Measurements from ENCODE around the gene SLC24A1. TPM values are rescaled to one million over a fixed set of nuclear protein-coding genes. Genes with fewer than 3 reads are reported as not detected.

The SLC24A1 gene
- total RNA-seq, 2 experiments from 2014 or later = 4.2 to 4.3 TPM

- Mint-ChIP-seq H3K27me3 (no peaks in the 10 kb centered on the region), H3K4me3 (no peak overlapping the region), H3K9me3 (ENCODE audit: low read depth) (no peaks in the 10 kb centered on the region), H3K4me1 (no peaks in the 10 kb centered on the region), H3K27ac (no peak overlapping the region), H3K36me3 (peaks cover 29% of the 10 kb centered on the region)
- ATAC-seq = no peak
- CTCF ChIA-PET = no interaction called here
- DNase-seq = no peak
Measured at GRCh38 chr15:65676123-65676522, 54.4 kb downstream of the SLC24A1 start.

- H3K36me3 Mint-ChIP-seq = peaks cover 19% of the 10 kb centered on the region
- ATAC-seq = no peak
Measured at GRCh38 chr15:65680544-65680943, 58.8 kb downstream of the SLC24A1 start.

DNA sequence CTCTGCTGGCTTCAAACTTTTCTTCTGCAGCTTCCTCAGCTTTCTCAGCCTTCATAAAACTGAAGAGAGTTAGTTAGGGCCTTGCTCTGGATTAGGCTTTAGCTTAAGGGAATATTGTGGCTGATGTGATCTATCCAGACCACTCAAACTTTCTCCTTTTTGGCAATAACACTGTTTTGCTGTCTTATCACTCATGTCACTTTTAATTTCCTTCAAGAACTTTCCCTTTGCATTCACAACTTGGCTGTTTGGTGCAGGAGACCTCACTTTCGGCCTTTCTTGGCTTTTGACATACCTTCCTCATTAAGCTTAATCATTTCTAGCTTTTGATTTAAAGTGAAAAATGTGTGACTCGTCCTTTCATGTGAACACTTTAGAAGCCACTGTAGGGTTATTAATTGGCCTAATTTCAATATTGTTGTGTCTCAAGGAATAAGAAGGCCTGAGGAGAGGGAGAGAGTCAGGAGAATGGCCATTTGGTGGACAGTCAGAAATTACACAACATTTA, 60.7 kb downstream of the SLC24A1 start:
- no peak for DNase-seq
- Mint-ChIP-seq H3K4me1 (peaks cover 7% of the 10 kb centered on the region), H3K36me3 (peaks cover 30% of the 10 kb centered on the region), H3K27ac (no peak overlapping the region), H3K4me3 (no peak overlapping the region), H3K27me3 (no peaks in the 10 kb centered on the region), H3K9me3 (ENCODE audit: low read depth) (no peaks in the 10 kb centered on the region)
- no peak for ATAC-seq
- CTCF ChIA-PET = no interaction called here

More at GRCh38 chr15:65680544-65680943, 58.8 kb downstream of the SLC24A1 start:
- no peaks in the 10 kb centered on the region for H3K9me3 Mint-ChIP-seq (ENCODE audit: low read depth)
- H3K4me3 Mint-ChIP-seq = no peak overlapping the region
- CTCF ChIA-PET = interaction anchor here (0.9 kb wide), 1 partner anchor 104 kb away, joined by 3 read pairs; no protein-coding TSS in a partner anchor
- peaks cover 7% of the 10 kb centered on the region for H3K4me1 Mint-ChIP-seq
- DNase-seq = no peak
- no peak overlapping the region for H3K27ac Mint-ChIP-seq
- H3K27me3 Mint-ChIP-seq = no peaks in the 10 kb centered on the region

DNA sequence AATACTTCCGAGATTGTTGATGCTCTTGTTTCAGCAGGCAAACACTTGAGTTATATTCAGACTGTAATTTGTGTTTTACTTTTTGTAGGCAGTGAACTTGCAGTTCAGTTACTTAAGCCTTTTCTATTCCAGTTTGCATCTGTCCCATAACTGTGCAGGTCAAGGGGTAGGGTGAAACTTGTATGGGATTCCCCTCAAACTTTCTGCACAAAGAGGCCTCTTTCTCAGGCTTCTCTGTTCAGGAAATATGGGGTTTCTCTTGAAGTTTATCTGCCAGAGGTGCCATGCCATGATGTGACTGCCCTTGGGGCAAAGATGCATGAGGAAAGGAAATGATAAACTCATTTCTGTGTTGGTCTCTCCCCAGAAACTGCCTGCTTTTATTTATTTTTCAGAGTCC, 66.7 kb downstream of the SLC24A1 start:
- ATAC-seq = no peak
- CTCF ChIA-PET = no interaction called here

GRCh38 chr15:65690173-65690572, 68.4 kb downstream of the SLC24A1 start:
- CTCF ChIA-PET = no interaction called here
- no peak overlapping the region for H3K27ac Mint-ChIP-seq
- ATAC-seq = no peak
- no peak for DNase-seq
- peaks cover 62% of the 10 kb centered on the region for H3K36me3 Mint-ChIP-seq
- H3K4me1 Mint-ChIP-seq = peaks cover 3% of the 10 kb centered on the region
- no peaks in the 10 kb centered on the region for H3K9me3 Mint-ChIP-seq (ENCODE audit: low read depth)
- H3K4me3 Mint-ChIP-seq = no peak overlapping the region
- no peaks in the 10 kb centered on the region for H3K27me3 Mint-ChIP-seq

More for the DNA sequence above, 66.7 kb downstream of the SLC24A1 start:
- H3K27me3 Mint-ChIP-seq = no peaks in the 10 kb centered on the region
- peaks cover 65% of the 10 kb centered on the region for H3K36me3 Mint-ChIP-seq
- DNase-seq = no peak
- H3K9me3 Mint-ChIP-seq (ENCODE audit: low read depth) = no peaks in the 10 kb centered on the region
- H3K4me3 Mint-ChIP-seq = no peak overlapping the region
- peaks cover 7% of the 10 kb centered on the region for H3K4me1 Mint-ChIP-seq
- H3K27ac Mint-ChIP-seq = no peak overlapping the region

DNA sequence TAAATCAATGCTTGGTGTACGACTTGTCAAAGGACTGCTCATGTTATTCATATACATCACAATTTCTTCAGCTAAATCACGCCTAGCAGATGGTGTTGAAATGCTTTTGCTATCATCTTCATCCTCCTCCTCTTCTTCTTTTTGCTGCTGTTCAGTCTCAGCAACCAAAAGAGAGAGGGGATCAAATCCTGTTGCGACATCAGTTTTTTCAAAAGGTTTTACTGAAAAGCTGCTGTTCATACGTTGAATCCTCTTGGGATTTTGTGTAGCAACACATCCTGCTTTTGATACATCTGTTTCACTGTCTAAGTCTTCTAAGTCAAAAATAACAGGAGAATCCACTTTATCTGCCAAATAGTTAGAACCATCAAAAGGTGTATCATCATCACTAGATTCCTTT, 69.0 kb downstream of the SLC24A1 start:
- Mint-ChIP-seq H3K36me3 (peaks cover 61% of the 10 kb centered on the region), H3K4me1 (peaks cover 2% of the 10 kb centered on the region), H3K4me3 (no peak overlapping the region), H3K27ac (no peak overlapping the region), H3K9me3 (ENCODE audit: low read depth) (no peaks in the 10 kb centered on the region), H3K27me3 (no peaks in the 10 kb centered on the region)
- no peak for ATAC-seq
- CTCF ChIA-PET = interaction anchor here (1.2 kb wide), 1 partner anchor 22 kb away, joined by 3 read pairs; no protein-coding TSS in a partner anchor
- DNase-seq = no peak

GRCh38 chr15:65695081-65695480, 73.3 kb downstream of the SLC24A1 start:
- H3K9me3 Mint-ChIP-seq (ENCODE audit: low read depth) = no peaks in the 10 kb centered on the region
- DNase-seq (no peak), ATAC-seq (no peak)
- CTCF ChIA-PET = no interaction called here
- H3K36me3 Mint-ChIP-seq = peaks cover 40% of the 10 kb centered on the region
- no peaks in the 10 kb centered on the region for H3K27me3 Mint-ChIP-seq
- H3K4me1 Mint-ChIP-seq = no peaks in the 10 kb centered on the region
- H3K27ac Mint-ChIP-seq = no peak overlapping the region
- no peak overlapping the region for H3K4me3 Mint-ChIP-seq

Other genes with a start within 250 kb of the SLC24A1 start
- gene IGDCC3, start 243.9 kb upstream of the SLC24A1 start, total RNA-seq = not detected
- under 1 TPM; 0.14 to 0.26 TPM for gene IGDCC4, start 199.0 kb upstream of the SLC24A1 start, total RNA-seq
- gene DPP8, start 104.2 kb upstream of the SLC24A1 start, total RNA-seq = 10 to 100 TPM; 41.6 to 44.1 TPM
- 10 to 100 TPM; 40.7 to 43.5 TPM for gene HACD3, start 91.5 kb upstream of the SLC24A1 start, total RNA-seq
- 10 to 100 TPM; 44.2 to 51.7 TPM for gene INTS14, start 10.8 kb upstream of the SLC24A1 start, total RNA-seq
- 10 to 100 TPM; 47.3 to 52.0 TPM for gene DENND4A, start 170.4 kb downstream of the SLC24A1 start, total RNA-seq
- 100 to 1,000 TPM; 139 to 183 TPM for gene RAB11A, start 247.6 kb downstream of the SLC24A1 start, total RNA-seq

Measured in activated CD8-positive, alpha-beta memory T cell treated with anti-CD3 and anti-CD28 coated beads, Interleukin-2, amount 10 ng/mL, durations not matched to agents 7 days and 5 days (primary cell).